ENCODE measurements around the gene PKLR. TPM values are rescaled to one million over a fixed set of nuclear protein-coding genes. Genes with fewer than 3 reads are reported as not detected.

Gene PKLR
- total RNA-seq, 1 experiment from 2014 or later = not detected

- Histone ChIP-seq H2BK12ac (ENCODE audit: insufficient read length, low read depth, low read length) (no peak overlapping the region), H3K79me1 (ENCODE audit: insufficient read depth, low read depth, low read length, poor library complexity, severe bottlenecking) (no peaks in the 10 kb centered on the region), H2BK5ac (ENCODE audit: insufficient read length, low read length) (no peak overlapping the region), H2BK20ac (ENCODE audit: low read depth, low read length, poor library complexity, severe bottlenecking) (no peak overlapping the region), H3K4me2 (ENCODE audit: insufficient read depth, insufficient read length, low read length) (no peak overlapping the region), H3K27me3 (ENCODE audit: insufficient read depth, low read length) (no peaks in the 10 kb centered on the region), H3K27ac (ENCODE audit: insufficient read length, low read depth, low read length) (no peak overlapping the region), H4K5ac (ENCODE audit: insufficient read length, low read depth, low read length) (no peak overlapping the region), H3K4me1 (ENCODE audit: insufficient read depth, low read length) (no peaks in the 10 kb centered on the region), H2BK120ac (ENCODE audit: low read depth, low read length, poor library complexity, severe bottlenecking) (no peak overlapping the region), H2AFZ (ENCODE audit: low read length) (no peak overlapping the region), H3K79me2 (ENCODE audit: insufficient read depth, low read length) (no peaks in the 10 kb centered on the region), H4K8ac (replicated peaks; ENCODE audit: insufficient read length, low read depth, low read length) (no peak overlapping the region), H2AK5ac (ENCODE audit: insufficient read length, low read length) (no peak overlapping the region), H2BK15ac (ENCODE audit: low read depth, low read length) (no peak overlapping the region; the same call in 1 of the 2 replicates), H3K9ac (ENCODE audit: extremely low read depth, insufficient read length, low read length) (no peak overlapping the region), H3K4ac (ENCODE audit: low read depth, low read length) (no peak overlapping the region), H3K56ac (ENCODE audit: insufficient read length, low read depth, low read length) (no peak overlapping the region), H3K18ac (ENCODE audit: insufficient read length, low read depth, low read length) (no peak overlapping the region), H3T11ph (ENCODE audit: low read length) (no peak overlapping the region), H4K91ac (ENCODE audit: insufficient read length, low read depth, low read length) (no peak overlapping the region), H3K23me2 (ENCODE audit: insufficient read length, low read depth, low read length, poor library complexity, severe bottlenecking) (peaks cover 3% of the 10 kb centered on the region), H3K14ac (ENCODE audit: insufficient read depth, low read length) (no peak overlapping the region), H3K9me3 (ENCODE audit: control insufficient read depth, low read depth, low read length) (no peaks in the 10 kb centered on the region), H3K23ac (ENCODE audit: insufficient read length, low read depth, low read length) (no peak overlapping the region), H4K20me1 (ENCODE audit: control insufficient read depth, insufficient read depth, insufficient read length) (no peaks in the 10 kb centered on the region)
- Mint-ChIP-seq H3K4me3 (no peak overlapping the region), H3K36me3 (ENCODE audit: insufficient read depth in 1 of 3, low read depth in 3 of 3) (peaks cover 4 to 12% (median 8%) of the 10 kb centered on the region in 3 experiments; a peak in 5 of 7 replicates), H3K9me3 (no peaks in the 10 kb centered on the region), H3K27me3 (ENCODE audit: low read depth) (no peaks in the 10 kb centered on the region), H3K4me1 (peaks cover 2 to 5% of the 10 kb centered on the region in 2 experiments), H3K27ac (peak overlapping the region in 1 of 3 experiments; percentile 21; a peak in 1 of 7 replicates)
- TF ChIP-seq CTCF (conservative IDR thresholded peaks at IDR 0.05) = no peak
- DNase-seq = no peak
- WGBS (ENCODE audit: extremely low coverage, insufficient read length, low lambda C conversion rate) = no CpG with 5 or more reads among the region's 12 CpGs
Observed at GRCh38 chr1:155284476-155284875, 16.8 kb downstream of the PKLR start.
